Activated CD8-positive, alpha-beta T cell treated with anti-CD3 and anti-CD28 coated beads for 36 hours (primary cell): ENCODE data around the gene SLC17A8. TPM values are rescaled to one million over a fixed set of nuclear protein-coding genes. Genes with fewer than 3 reads are reported as not detected.

Experiments
- ATAC-seq: fragments of 200-7000 bp; cut with Tn5 transposase; one replicate; pipeline ENCODE4 v1.10.0; 2021; ENCODE audit warnings: mild to moderate bottlenecking, moderate library complexity
- CTCF ChIA-PET: fragments of 350-600 bp; sonication (Branson Sonifier 250); formaldehyde crosslinking; loops from one replicate; lab custom pipeline; 2021; ENCODE audit warnings: antibody characterized with exemption; lab: Charles Lee
- POLR2A ChIA-PET: fragments of 350-600 bp; sonication (Branson Sonifier 250); formaldehyde crosslinking; loops from one replicate; lab custom pipeline; 2021; ENCODE audit warnings: antibody characterized with exemption; lab: Charles Lee
- DNase-seq: peaks from one replicate; pipeline ENCODE4 v3.0.0-alpha.2; 2020
- H3K27ac Mint-ChIP-seq: one replicate; pipeline ENCODE4 v1.8.0; 2021; ENCODE audit warnings: mild to moderate bottlenecking, mixed read lengths
- H3K27me3 Mint-ChIP-seq: one replicate; pipeline ENCODE4 v1.8.0; 2021; ENCODE audit warnings: mixed read lengths
- H3K36me3 Mint-ChIP-seq: one replicate; pipeline ENCODE4 v1.8.0; 2021; ENCODE audit warnings: low read depth, mixed read lengths
- H3K4me1 Mint-ChIP-seq: one replicate; pipeline ENCODE4 v1.8.0; 2021; ENCODE audit warnings: low read depth, mixed read lengths
- H3K4me3 Mint-ChIP-seq: one replicate; pipeline ENCODE4 v1.8.0; 2021; ENCODE audit warnings: mild to moderate bottlenecking, moderate library complexity, mixed read lengths
- H3K9me3 Mint-ChIP-seq: one replicate; pipeline ENCODE4 v1.8.0; 2021; ENCODE audit warnings: mixed read lengths
- CTCF ChIP-seq: fragments of 200-600 bp; IDR thresholded peaks from one replicate; pipeline ENCODE4 v1.8.0; 2022; ENCODE audit warnings: antibody characterized with exemption, mild to moderate bottlenecking
- intact Hi-C: fragments of 100-400 bp; cut with micrococcal nuclease; formaldehyde crosslinking; loops from one replicate; pipeline ENCODE4 v1.10.0; 2022
- total RNA-seq, 2 experiments: library from RNA; stranded (reverse); gene quantifications; one replicate each; pipeline ENCODE4 v1.2.3, GENCODE V29; 2021

The SLC17A8 gene
- total RNA-seq, 2 experiments from 2014 or later, result not detected

DNA sequence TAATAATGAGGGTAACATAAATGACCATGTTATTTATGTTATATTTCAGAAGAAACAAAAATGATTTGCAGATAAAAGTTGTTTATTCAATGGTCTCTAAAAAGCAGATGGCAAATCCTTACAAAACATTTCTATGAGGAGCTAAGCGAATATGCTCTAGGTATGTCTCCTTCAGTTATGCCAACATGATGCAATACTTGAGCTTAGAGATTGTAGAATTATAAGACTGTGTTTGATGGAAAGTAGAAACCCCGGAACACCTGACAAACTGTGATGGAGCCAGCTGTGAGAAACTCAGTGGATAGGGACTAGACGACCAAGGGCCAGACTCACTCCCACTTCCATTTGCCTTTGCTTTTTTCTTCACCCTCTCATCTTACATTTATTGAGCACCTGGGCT lies 99.0 kb downstream of the SLC17A8 start:
- Mint-ChIP-seq H3K9me3 (no peaks in the 10 kb centered on the region), H3K27ac (no peak overlapping the region), H3K4me3 (no peak overlapping the region), H3K27me3 (no peaks in the 10 kb centered on the region), H3K36me3 (no peaks in the 10 kb centered on the region), H3K4me1 (no peaks in the 10 kb centered on the region)
- ATAC-seq (no peak), DNase-seq (no peak)
- CTCF ChIA-PET, result no interaction called here
- POLR2A ChIA-PET, result no interaction called here
- no peak for TF ChIP-seq CTCF
- intact Hi-C loops, result no loop called here

DNA sequence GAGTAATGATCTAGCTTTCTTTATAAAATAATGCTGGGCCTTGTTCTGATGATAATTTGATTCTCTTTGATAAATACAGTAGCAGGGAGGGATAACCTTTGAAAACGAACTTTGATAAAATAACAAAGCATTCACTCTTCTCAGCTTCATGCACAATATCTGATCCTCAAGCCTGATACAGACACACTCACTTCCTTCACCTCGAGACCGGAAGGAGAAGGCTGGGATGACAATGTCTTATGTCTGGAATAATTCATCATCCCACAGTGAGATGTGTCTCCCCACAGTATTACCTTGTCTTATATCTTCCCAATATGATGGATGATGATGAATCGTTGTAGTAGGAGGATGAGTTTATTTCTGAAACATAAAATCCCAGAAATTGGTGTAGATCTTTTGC lies 101.3 kb downstream of the SLC17A8 start:
- ATAC-seq (no peak), DNase-seq (no peak)
- no peak for TF ChIP-seq CTCF
- Mint-ChIP-seq H3K36me3 (no peaks in the 10 kb centered on the region), H3K9me3 (no peaks in the 10 kb centered on the region), H3K4me1 (no peaks in the 10 kb centered on the region), H3K27ac (no peak overlapping the region), H3K4me3 (no peak overlapping the region), H3K27me3 (no peaks in the 10 kb centered on the region)
- POLR2A ChIA-PET, result no interaction called here
- intact Hi-C loops, result no loop called here
- CTCF ChIA-PET, result no interaction called here

DNA sequence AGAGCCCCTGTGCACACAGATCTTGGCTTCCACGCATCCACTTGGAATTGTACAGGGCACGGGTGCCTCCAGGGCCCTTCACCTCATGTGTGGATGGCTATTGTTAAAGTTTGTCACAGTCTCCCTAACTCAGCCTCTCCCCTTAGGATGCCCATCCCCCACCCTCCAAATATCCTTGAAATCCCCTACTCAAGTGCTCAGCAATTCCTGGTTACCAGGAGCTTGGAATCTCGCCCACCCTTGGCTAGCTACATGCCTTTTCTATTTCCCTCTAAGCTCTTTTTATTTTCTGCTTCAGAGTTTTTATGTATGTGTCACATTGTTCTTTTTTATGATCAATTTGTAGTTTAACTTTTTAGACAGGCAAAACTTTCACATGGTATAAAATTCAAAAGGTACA lies 103.8 kb downstream of the SLC17A8 start:
- Mint-ChIP-seq H3K27ac (no peak overlapping the region), H3K9me3 (no peaks in the 10 kb centered on the region), H3K36me3 (no peaks in the 10 kb centered on the region), H3K27me3 (no peaks in the 10 kb centered on the region), H3K4me1 (no peaks in the 10 kb centered on the region), H3K4me3 (no peak overlapping the region)
- no peak for TF ChIP-seq CTCF
- POLR2A ChIA-PET, result no interaction called here
- ATAC-seq, result no peak
- CTCF ChIA-PET, result no interaction called here
- DNase-seq, result no peak
- intact Hi-C loops, result no loop called here

DNA sequence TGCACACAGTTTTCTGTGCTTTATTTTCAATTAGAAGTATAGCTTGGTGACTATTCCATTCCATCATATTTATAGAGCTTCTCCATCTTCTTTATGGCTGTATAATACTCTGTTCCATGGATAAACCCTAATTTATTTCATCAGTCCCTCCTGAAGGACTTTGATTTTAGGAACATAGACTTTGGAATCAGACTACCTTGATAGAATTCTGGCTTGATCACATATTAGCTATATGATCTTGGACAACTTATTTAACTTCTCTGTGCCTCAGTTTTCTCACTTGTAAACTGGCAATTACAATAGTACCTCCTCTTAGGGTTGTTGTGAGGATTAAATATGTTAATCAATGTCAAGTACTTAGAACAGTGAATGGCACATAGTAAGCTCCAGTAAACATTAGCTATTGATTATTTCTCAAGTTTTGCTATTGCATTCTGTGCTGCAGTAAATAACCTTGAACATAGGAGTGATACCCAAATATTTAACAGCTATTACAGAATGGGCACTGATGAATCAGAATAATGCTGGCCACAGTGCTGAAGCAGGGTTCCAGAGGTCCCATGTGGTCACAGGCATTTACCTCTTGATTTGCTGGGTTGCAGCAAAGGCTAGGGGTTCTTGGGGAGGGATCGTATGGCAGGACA lies 104.6 kb downstream of the SLC17A8 start:
- DNase-seq, result no peak
- POLR2A ChIA-PET, result no interaction called here
- Mint-ChIP-seq H3K4me1 (no peaks in the 10 kb centered on the region), H3K9me3 (no peaks in the 10 kb centered on the region), H3K4me3 (no peak overlapping the region), H3K27me3 (no peaks in the 10 kb centered on the region), H3K36me3 (no peaks in the 10 kb centered on the region), H3K27ac (no peak overlapping the region)
- intact Hi-C loops, result no loop called here
- TF ChIP-seq CTCF, result no peak
- CTCF ChIA-PET, result no interaction called here
- ATAC-seq, result no peak

GRCh38 chr12:100463661-100464060 lies 106.8 kb downstream of the SLC17A8 start:
- Mint-ChIP-seq H3K27me3 (peaks cover 1% of the 10 kb centered on the region), H3K9me3 (no peaks in the 10 kb centered on the region), H3K27ac (no peak overlapping the region), H3K4me3 (no peak overlapping the region), H3K4me1 (no peaks in the 10 kb centered on the region), H3K36me3 (no peaks in the 10 kb centered on the region)
- ATAC-seq, result no peak
- ChIA-PET POLR2A (no interaction called here), CTCF (interaction anchor here (1.1 kb wide), 1 partner anchor 59 kb away, joined by 3 read pairs; no protein-coding TSS in a partner anchor)
- TF ChIP-seq CTCF, result no peak
- no peak for DNase-seq
- intact Hi-C loops, result no loop called here
